ENCODE results near the gene SERP2. TPM values are rescaled to one million over a fixed set of nuclear protein-coding genes. Genes with fewer than 3 reads are reported as not detected.

The SERP2 gene
- total and polyA plus RNA-seq, 3 experiments from 2014 or later, result 0.47 to 0.57 (median 0.51) TPM

DNA sequence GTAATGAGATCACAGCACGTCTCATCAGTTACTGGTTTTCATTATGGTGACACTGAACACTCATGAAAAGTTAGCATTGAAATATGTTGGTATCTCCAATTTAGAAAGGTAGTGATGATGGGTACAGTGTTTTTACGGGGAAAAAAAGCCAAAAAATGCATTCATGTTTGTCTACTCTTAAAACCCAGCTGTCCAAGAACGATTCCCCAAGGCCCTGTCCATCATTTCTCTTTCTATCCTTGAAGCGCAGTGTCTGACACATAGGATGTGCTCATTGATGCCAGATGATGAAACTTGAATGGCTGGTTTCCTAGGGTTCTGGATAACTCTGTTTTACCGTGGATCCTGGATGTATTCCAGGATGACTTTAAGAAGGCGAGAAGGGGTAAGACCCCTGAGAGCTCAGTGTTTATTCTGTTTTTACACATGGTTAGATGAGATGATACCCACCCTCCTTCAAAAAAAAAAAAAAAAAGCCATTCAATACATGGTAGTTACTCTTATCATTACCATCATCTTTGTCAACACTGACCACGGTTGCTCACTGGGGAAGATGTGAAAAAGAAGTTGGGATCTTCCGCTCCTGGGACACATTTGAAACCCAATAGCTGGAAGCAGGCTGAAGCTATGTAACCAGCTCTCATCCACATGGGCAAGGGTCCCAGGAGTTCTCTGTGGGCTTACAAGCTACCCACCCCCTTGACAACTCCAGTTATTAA is 22.5 kb downstream of the SERP2 start:
- no peak overlapping the region for H3K4me3 Mint-ChIP-seq
- no peaks in the 10 kb centered on the region for H3K4me1 Mint-ChIP-seq
- CTCF ChIA-PET, result no interaction called here
- Histone ChIP-seq H3K36me3 (ENCODE audit: insufficient read depth, low read length) (no peaks in the 10 kb centered on the region), H3K27ac (ENCODE audit: low read depth, low read length) (peak overlapping the region; percentile 59), H3K4me1 (ENCODE audit: insufficient read depth, low read length) (no peaks in the 10 kb centered on the region), H3K27me3 (ENCODE audit: insufficient read depth, low read length, poor library complexity, severe bottlenecking) (no peaks in the 10 kb centered on the region), H3K4me3 (ENCODE audit: low read length) (no peak overlapping the region), H3K9me3 (ENCODE audit: low read length) (no peaks in the 10 kb centered on the region)
- H3K27ac Mint-ChIP-seq, result no peak overlapping the region
- DNase-seq, result no peak
- POLR2A ChIA-PET, result no interaction called here
- H3K9me3 Mint-ChIP-seq, result no peaks in the 10 kb centered on the region
- peaks cover 5 to 21% of the 10 kb centered on the region in 2 donors for H3K27me3 Mint-ChIP-seq
- H3K36me3 Mint-ChIP-seq, result no peaks in the 10 kb centered on the region

DNA sequence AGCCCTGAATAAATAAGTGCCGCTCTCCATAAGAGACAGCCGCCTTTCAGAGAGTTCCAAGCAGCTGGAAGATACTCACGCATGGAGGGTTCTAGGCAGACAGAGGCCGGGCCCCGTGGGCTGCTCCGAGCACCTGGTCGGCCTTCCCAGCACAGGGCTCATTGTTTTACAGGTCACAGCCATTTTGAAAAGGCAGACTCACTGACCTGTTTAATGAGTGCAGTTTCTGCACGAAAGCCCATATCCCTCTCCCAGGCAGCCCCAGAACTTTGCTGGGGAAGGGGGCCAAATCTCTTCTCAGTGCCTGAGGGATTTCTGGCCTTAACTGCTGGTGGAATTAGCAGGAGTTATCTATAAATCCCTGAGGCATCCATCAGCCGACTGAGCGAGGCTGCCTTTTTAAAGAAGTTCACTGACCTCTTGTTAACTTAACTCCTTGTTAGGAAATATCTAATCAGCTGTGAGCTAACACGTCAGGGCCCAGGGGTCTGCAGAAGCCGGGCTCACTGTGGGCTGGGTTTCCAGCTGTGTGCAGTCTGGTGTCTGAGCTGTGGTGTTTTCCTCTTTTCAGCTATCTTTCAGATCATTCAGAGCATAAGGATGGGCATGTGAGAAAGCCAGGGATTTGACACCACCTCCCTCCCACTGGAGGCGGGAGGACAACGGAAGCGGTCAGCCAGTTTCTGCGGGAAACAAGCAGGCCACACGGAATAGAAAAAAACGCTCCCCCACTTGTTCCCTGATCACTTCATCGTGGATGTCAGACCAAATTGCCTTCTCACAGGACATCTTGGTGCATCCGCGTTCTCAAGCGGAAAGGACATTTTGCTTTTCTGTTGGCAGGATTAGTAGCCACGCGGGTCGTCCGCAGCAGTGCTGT is 23.3 kb downstream of the SERP2 start:
- no peak overlapping the region for H3K27ac Mint-ChIP-seq

DNA sequence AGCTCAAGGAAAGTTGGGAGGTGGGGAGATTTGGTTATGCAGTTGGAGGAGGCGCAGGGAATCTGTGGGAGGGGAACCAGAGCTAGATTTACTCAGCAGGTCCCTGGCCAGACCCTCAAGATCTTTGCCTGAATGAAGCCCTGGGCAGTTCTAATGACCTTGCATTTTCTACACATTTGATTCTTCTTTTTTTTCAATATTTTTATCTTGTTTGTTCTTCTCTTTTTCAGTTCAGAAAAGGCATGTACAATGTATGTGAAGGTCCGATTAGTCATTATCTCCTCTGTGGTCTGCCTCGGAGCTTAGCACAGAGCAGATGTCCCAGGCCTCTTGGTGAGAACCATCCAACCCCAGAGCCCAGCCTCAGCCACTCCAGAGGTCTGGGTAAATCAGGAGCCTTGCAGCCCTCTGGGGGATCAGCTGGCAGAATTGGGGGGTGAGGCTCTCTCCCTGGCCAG is 24.2 kb downstream of the SERP2 start:
- H3K4me1 ChIP-seq (ENCODE audit: insufficient read depth, low read length), result no peaks in the 10 kb centered on the region
- Mint-ChIP-seq H3K27me3 (peaks cover 3 to 11% of the 10 kb centered on the region in 2 donors), H3K4me3 (no peak overlapping the region), H3K27ac (no peak overlapping the region), H3K36me3 (no peaks in the 10 kb centered on the region), H3K9me3 (no peaks in the 10 kb centered on the region), H3K4me1 (no peaks in the 10 kb centered on the region)
- DNase-seq, result no peak
- H3K27ac ChIP-seq (ENCODE audit: low read depth, low read length), result peak overlapping the region; percentile 59
- POLR2A ChIA-PET, result no interaction called here
- no peaks in the 10 kb centered on the region for H3K9me3 ChIP-seq (ENCODE audit: low read length)
- CTCF ChIA-PET, result no interaction called here
- no peak overlapping the region for H3K4me3 ChIP-seq (ENCODE audit: low read length)
- H3K27me3 ChIP-seq (ENCODE audit: insufficient read depth, low read length, poor library complexity, severe bottlenecking), result no peaks in the 10 kb centered on the region
- no peaks in the 10 kb centered on the region for H3K36me3 ChIP-seq (ENCODE audit: insufficient read depth, low read length)

More for the DNA sequence above, 23.3 kb downstream of the SERP2 start:
- ChIA-PET CTCF (no interaction called here), POLR2A (no interaction called here)
- no peak overlapping the region for H3K4me3 Mint-ChIP-seq
- Histone ChIP-seq H3K4me3 (ENCODE audit: low read length) (no peak overlapping the region), H3K9me3 (ENCODE audit: low read length) (no peaks in the 10 kb centered on the region), H3K4me1 (ENCODE audit: insufficient read depth, low read length) (no peaks in the 10 kb centered on the region), H3K36me3 (ENCODE audit: insufficient read depth, low read length) (no peaks in the 10 kb centered on the region), H3K27ac (ENCODE audit: low read depth, low read length) (peak overlapping the region; percentile 59), H3K27me3 (ENCODE audit: insufficient read depth, low read length, poor library complexity, severe bottlenecking) (no peaks in the 10 kb centered on the region)
- peaks cover 5 to 18% of the 10 kb centered on the region in 2 donors for H3K27me3 Mint-ChIP-seq
- no peaks in the 10 kb centered on the region for H3K36me3 Mint-ChIP-seq
- H3K4me1 Mint-ChIP-seq, result no peaks in the 10 kb centered on the region
- DNase-seq, result no peak
- H3K9me3 Mint-ChIP-seq, result no peaks in the 10 kb centered on the region

DNA sequence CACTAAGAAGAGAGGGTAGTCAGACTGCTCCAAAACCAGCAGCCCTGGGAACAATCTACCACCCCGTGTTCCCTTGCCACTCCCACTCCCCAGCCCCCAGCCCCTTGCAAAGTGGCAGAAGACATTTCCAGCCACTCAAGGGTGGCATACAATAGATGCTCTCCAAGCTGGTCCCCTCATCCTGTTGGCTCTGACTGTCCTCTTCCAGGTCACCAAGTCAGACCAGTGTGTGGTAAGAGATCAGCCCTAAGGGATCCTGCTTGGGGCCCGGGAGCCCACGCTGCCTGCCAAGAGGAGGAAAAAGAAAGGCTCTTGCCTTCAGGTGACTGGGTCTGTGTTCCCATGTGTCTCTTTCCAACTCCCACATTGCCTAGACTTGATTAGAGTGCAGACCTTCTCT is 25.0 kb downstream of the SERP2 start:
- peak overlapping the region in 1 of 8 donors; percentile 4 for H3K27ac Mint-ChIP-seq
- no peaks in the 10 kb centered on the region for H3K4me1 ChIP-seq (ENCODE audit: insufficient read depth, low read length)
- H3K27ac ChIP-seq (ENCODE audit: low read depth, low read length), result no peak overlapping the region
- H3K4me3 Mint-ChIP-seq, result no peak overlapping the region
- ChIA-PET POLR2A (no interaction called here), CTCF (no interaction called here)
- no peaks in the 10 kb centered on the region for H3K9me3 Mint-ChIP-seq
- H3K4me3 ChIP-seq (ENCODE audit: low read length), result no peak overlapping the region
- peaks cover 3 to 13% of the 10 kb centered on the region in 2 donors for H3K27me3 Mint-ChIP-seq
- H3K36me3 Mint-ChIP-seq, result no peaks in the 10 kb centered on the region
- H3K9me3 ChIP-seq (ENCODE audit: low read length), result no peaks in the 10 kb centered on the region
- H3K27me3 ChIP-seq (ENCODE audit: insufficient read depth, low read length, poor library complexity, severe bottlenecking), result no peaks in the 10 kb centered on the region
- DNase-seq, result no peak
- H3K36me3 ChIP-seq (ENCODE audit: insufficient read depth, low read length), result no peaks in the 10 kb centered on the region
- no peaks in the 10 kb centered on the region for H3K4me1 Mint-ChIP-seq

DNA sequence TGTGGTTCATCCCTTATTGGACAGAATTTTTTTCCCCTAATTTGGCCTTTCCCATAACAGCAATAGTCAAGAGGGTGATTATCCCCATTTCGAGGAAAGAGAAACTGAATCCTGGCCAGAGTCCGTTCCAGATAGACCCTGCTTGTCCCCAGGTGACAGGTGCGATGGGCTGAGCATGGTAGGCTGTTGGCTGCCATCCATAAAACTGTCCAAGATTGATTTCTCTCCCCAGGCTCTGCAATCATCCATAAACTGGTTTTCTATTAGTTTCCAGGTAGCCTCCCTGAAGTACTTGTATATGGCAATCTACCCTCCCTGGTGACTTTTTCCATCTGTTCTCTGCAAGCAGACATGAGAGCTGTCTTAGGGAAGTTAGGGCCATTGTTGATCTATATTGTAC is 25.4 kb downstream of the SERP2 start:
- no peak overlapping the region for H3K27ac ChIP-seq (ENCODE audit: low read depth, low read length)
- H3K36me3 ChIP-seq (ENCODE audit: insufficient read depth, low read length), result no peaks in the 10 kb centered on the region
- no peak overlapping the region for H3K4me3 Mint-ChIP-seq
- H3K36me3 Mint-ChIP-seq, result no peaks in the 10 kb centered on the region
- ChIA-PET POLR2A (no interaction called here), CTCF (no interaction called here)
- no peak overlapping the region for H3K4me3 ChIP-seq (ENCODE audit: low read length)
- no peaks in the 10 kb centered on the region for H3K27me3 ChIP-seq (ENCODE audit: insufficient read depth, low read length, poor library complexity, severe bottlenecking)
- no peak overlapping the region for H3K27ac Mint-ChIP-seq
- H3K9me3 Mint-ChIP-seq, result no peaks in the 10 kb centered on the region
- H3K4me1 Mint-ChIP-seq, result no peaks in the 10 kb centered on the region
- no peaks in the 10 kb centered on the region for H3K9me3 ChIP-seq (ENCODE audit: low read length)
- H3K27me3 Mint-ChIP-seq, result peaks cover 3 to 17% of the 10 kb centered on the region in 2 donors
- H3K4me1 ChIP-seq (ENCODE audit: insufficient read depth, low read length), result no peaks in the 10 kb centered on the region
- no peak for DNase-seq

DNA sequence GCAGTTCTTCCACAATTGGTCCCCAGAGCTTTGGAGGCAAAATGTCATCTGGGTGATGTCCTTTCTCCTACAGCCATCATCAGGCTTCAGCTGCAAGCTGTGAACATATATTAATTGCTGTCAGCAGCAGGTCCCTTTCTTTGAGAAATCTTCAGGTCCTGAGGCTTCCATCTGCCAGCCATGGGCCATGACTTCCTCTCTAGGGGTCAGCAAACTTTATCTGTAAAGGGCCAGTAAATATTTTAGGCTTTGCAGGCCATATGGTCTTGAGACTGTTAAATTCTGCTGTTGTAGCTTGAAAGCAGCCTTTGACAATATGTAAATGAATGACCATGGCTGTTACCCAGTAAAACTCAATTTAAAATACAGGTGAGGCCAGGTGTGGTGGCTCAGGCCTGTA is 27.1 kb downstream of the SERP2 start:
- no peaks in the 10 kb centered on the region for H3K9me3 ChIP-seq (ENCODE audit: low read length)
- POLR2A ChIA-PET, result no interaction called here
- Mint-ChIP-seq H3K27me3 (peaks cover 3 to 17% of the 10 kb centered on the region in 2 donors), H3K27ac (peak overlapping the region in 1 of 8 donors; percentile 54), H3K4me3 (no peak overlapping the region), H3K9me3 (no peaks in the 10 kb centered on the region), H3K36me3 (no peaks in the 10 kb centered on the region), H3K4me1 (no peaks in the 10 kb centered on the region)
- no peaks in the 10 kb centered on the region for H3K27me3 ChIP-seq (ENCODE audit: insufficient read depth, low read length, poor library complexity, severe bottlenecking)
- H3K4me3 ChIP-seq (ENCODE audit: low read length), result no peak overlapping the region
- no peak overlapping the region for H3K27ac ChIP-seq (ENCODE audit: low read depth, low read length)
- no peaks in the 10 kb centered on the region for H3K36me3 ChIP-seq (ENCODE audit: insufficient read depth, low read length)
- H3K4me1 ChIP-seq (ENCODE audit: insufficient read depth, low read length), result no peaks in the 10 kb centered on the region
- CTCF ChIA-PET, result interaction anchor here (0.7 kb wide), 1 partner anchor 138 kb away, joined by 3 read pairs; no protein-coding TSS in a partner anchor
- no peak for DNase-seq

DNA sequence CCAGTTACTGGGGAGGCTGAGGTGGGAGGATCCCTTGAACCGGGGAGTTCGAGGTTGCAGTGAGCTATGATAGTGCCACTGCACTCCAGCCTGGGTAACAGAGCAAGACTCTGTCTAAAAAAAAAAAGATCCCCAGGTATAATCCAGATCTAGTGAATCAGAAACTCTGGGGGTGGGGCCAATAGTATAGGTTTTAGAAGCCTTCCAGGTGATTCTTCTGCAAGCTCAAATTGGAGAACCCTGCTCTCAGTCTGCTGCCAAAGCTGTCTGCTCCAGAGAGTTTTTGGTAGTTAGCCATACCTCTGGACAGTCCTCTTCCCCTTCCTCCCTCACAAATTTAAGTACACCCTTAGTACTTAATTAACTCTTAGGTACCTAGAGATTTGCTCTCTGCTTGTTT is 28.0 kb downstream of the SERP2 start:
- Mint-ChIP-seq H3K9me3 (no peaks in the 10 kb centered on the region), H3K4me1 (no peaks in the 10 kb centered on the region), H3K36me3 (no peaks in the 10 kb centered on the region), H3K4me3 (no peak overlapping the region), H3K27me3 (peaks cover 3 to 17% of the 10 kb centered on the region in 2 donors), H3K27ac (no peak overlapping the region)
- Histone ChIP-seq H3K36me3 (ENCODE audit: insufficient read depth, low read length) (no peaks in the 10 kb centered on the region), H3K4me1 (ENCODE audit: insufficient read depth, low read length) (no peaks in the 10 kb centered on the region), H3K27me3 (ENCODE audit: insufficient read depth, low read length, poor library complexity, severe bottlenecking) (no peaks in the 10 kb centered on the region), H3K9me3 (ENCODE audit: low read length) (no peaks in the 10 kb centered on the region), H3K27ac (ENCODE audit: low read depth, low read length) (no peak overlapping the region), H3K4me3 (ENCODE audit: low read length) (no peak overlapping the region)
- no peak for DNase-seq
- ChIA-PET CTCF (interaction anchor here (0.7 kb wide), 1 partner anchor 139 kb away, joined by 3 read pairs; no protein-coding TSS in a partner anchor), POLR2A (no interaction called here)

DNA sequence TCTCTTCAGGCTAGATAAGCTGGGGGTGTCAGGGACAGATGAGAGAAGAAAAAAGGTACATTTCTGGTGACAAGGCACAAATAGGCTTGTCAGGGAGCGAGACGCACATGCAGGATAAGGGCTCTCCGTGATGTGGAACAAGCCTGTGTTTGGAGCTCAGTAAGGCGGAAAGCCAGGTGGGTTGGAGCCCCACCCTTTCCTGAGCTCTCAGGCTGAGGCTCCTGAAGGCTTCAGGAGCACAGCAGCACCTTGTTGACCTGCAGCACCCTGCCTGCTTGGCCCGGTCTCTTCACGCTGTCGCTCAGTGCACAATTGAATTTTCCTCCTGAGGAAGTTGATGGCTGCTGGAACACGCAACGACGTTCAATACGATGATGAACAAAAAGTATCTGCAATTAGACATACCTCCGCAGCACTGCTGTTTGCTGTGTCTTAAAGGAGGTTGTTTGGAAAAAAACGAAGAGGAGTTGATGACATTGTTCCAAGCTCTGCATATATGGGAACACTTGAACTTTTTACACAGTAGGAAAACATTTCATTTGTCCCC is 29.3 kb downstream of the SERP2 start:
- DNase-seq, result no peak
- Histone ChIP-seq H3K27ac (ENCODE audit: low read depth, low read length) (no peak overlapping the region), H3K4me1 (ENCODE audit: insufficient read depth, low read length) (no peaks in the 10 kb centered on the region), H3K9me3 (ENCODE audit: low read length) (no peaks in the 10 kb centered on the region), H3K36me3 (ENCODE audit: insufficient read depth, low read length) (no peaks in the 10 kb centered on the region), H3K27me3 (ENCODE audit: insufficient read depth, low read length, poor library complexity, severe bottlenecking) (no peaks in the 10 kb centered on the region), H3K4me3 (ENCODE audit: low read length) (no peak overlapping the region)
- CTCF ChIA-PET, result no interaction called here
- POLR2A ChIA-PET, result no interaction called here
- Mint-ChIP-seq H3K9me3 (no peaks in the 10 kb centered on the region), H3K36me3 (no peaks in the 10 kb centered on the region), H3K4me1 (no peaks in the 10 kb centered on the region), H3K4me3 (no peak overlapping the region), H3K27me3 (peaks cover 3 to 12% of the 10 kb centered on the region in 2 donors), H3K27ac (no peak overlapping the region)

Data from CD8-positive, alpha-beta memory T cell (primary cell).